Suppressor macrophage (primary cell): Measurements from ENCODE around the gene TSSK1B.
"Not testable (repeated sequence)": the region's sequence is repeated elsewhere in the genome, so short reads cannot be mapped to it uniquely, and the experiment has no call there.

Experiments
- DNase-seq, 4 experiments: peaks; one replicate each; pipeline ENCODE4 v3.0.0-alpha.2; 2020 to 2022
- total RNA-seq, 17 experiments: gene quantifications; one replicate each; lab custom pipeline; 2026; ENCODE audit warnings: mixed read lengths in 6 of 17, inconsistent platforms in 3 of 17; lab: John Stamatoyannopoulos, UW

Gene TSSK1B
- 0 to 0.66 (median 0) reads per million in 17 experiments for total RNA-seq

- DNase-seq, result no peak
Measured at GRCh38 chr5:113434889-113435288, at the start of gene TSSK1B. TSS of gene TSSK1B (minus strand) at chr5:113434989. CDS start at chr5:113434839, 150 bp downstream.

- no peak for DNase-seq
Measured at GRCh38 chr5:113480243-113480642, 45.5 kb upstream of the TSSK1B start.

GRCh38 chr5:113478691-113479090 lies 43.9 kb upstream of the TSSK1B start:
- DNase-seq, result no peak

- DNase-seq, result no peak
Measured at GRCh38 chr5:113474100-113474728, 39.4 kb upstream of the TSSK1B start.

GRCh38 chr5:113463032-113463431 lies 28.2 kb upstream of the TSSK1B start:
- no peak for DNase-seq

- DNase-seq, result not testable (repeated sequence)
Measured at GRCh38 chr5:113457106-113457505, 22.3 kb upstream of the TSSK1B start.

- no peak for DNase-seq
Measured at GRCh38 chr5:113452941-113453340, 18.2 kb upstream of the TSSK1B start.

GRCh38 chr5:113451797-113452196 lies 17.0 kb upstream of the TSSK1B start:
- no peak for DNase-seq

- no peak for DNase-seq
Measured at GRCh38 chr5:113450929-113451328, 16.1 kb upstream of the TSSK1B start.

- DNase-seq, result no peak
Measured at GRCh38 chr5:113450462-113450861, 15.7 kb upstream of the TSSK1B start.

GRCh38 chr5:113448252-113448651 lies 13.5 kb upstream of the TSSK1B start:
- no peak for DNase-seq

GRCh38 chr5:113447498-113448050 lies 12.8 kb upstream of the TSSK1B start:
- peak in 3 of 4 experiments; percentile 7 to 19 (median 14) for DNase-seq

- DNase-seq, result no peak
Measured at GRCh38 chr5:113446358-113446927, 11.7 kb upstream of the TSSK1B start.

GRCh38 chr5:113437111-113437510 lies 2.3 kb upstream of the TSSK1B start:
- no peak for DNase-seq

GRCh38 chr5:113435575-113435974 lies 786 bp upstream of the TSSK1B start:
- DNase-seq, result no peak

GRCh38 chr5:113433862-113434612 lies 752 bp downstream of the TSSK1B start:
- no peak for DNase-seq

GRCh38 chr5:113433071-113433470 lies 1.7 kb downstream of the TSSK1B start:
- DNase-seq, result no peak

GRCh38 chr5:113427871-113428574 lies 6.8 kb downstream of the TSSK1B start:
- DNase-seq, result no peak

- DNase-seq, result no peak
Measured at GRCh38 chr5:113425909-113426308, 8.9 kb downstream of the TSSK1B start.

- no peak for DNase-seq
Measured at GRCh38 chr5:113421693-113422092, 13.1 kb downstream of the TSSK1B start.

- DNase-seq, result no peak
Measured at GRCh38 chr5:113405530-113405929, 29.3 kb downstream of the TSSK1B start.

- no peak for DNase-seq
Measured at GRCh38 chr5:113404269-113404668, 30.5 kb downstream of the TSSK1B start.

GRCh38 chr5:113397986-113398385 lies 36.8 kb downstream of the TSSK1B start:
- not testable (repeated sequence) for DNase-seq
